ENCODE data around the gene COL8A1. TPM values are rescaled to one million over a fixed set of nuclear protein-coding genes. Genes with fewer than 3 reads are reported as not detected.

The COL8A1 gene
- total and polyA plus RNA-seq, 4 experiments from 2014 or later, result not detected

DNA sequence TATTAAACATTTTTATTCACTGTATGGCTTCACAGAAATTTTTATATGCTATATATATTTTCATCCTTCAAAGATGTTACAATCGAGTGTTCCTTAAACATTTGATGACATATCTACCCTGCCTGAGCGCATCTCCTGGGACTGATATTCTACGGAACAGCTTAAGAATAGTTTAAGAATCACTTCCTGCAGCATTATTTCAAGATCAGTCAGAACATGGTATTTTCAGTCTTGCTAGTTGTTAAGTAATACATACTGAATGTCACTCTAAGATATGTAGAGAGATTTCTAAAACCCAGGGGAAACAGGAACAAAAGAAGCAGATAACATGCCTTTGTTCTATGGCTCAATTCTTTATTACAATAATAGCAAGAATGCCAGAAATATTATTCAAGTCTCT, 8.7 kb downstream of the COL8A1 start:
- H3K9me3 Mint-ChIP-seq, result no peaks in the 10 kb centered on the region
- Histone ChIP-seq H3K9me3 (ENCODE audit: control insufficient read depth in 1 of 2, low read length in 2 of 2) (no peaks in the 10 kb centered on the region), H3K36me3 (ENCODE audit: insufficient read depth, low read length) (no peaks in the 10 kb centered on the region), H3K27me3 (ENCODE audit: insufficient read depth, low read length) (no peaks in the 10 kb centered on the region), H3K27ac (ENCODE audit: low read depth, low read length) (no peak overlapping the region), H3K4me3 (ENCODE audit: low read length in 2 of 2) (no peak overlapping the region), H3K4me1 (ENCODE audit: insufficient read depth, low read length) (no peaks in the 10 kb centered on the region)
- no peaks in the 10 kb centered on the region for H3K36me3 Mint-ChIP-seq
- no peaks in the 10 kb centered on the region for H3K4me1 Mint-ChIP-seq
- H3K27me3 Mint-ChIP-seq, result peaks cover 2 to 4% of the 10 kb centered on the region in 2 donors
- DNase-seq, result no peak
- CTCF ChIA-PET (ENCODE audit: partially characterized antibody), result no interaction called here
- POLR2A ChIA-PET (ENCODE audit: partially characterized antibody), result no interaction called here
- no peak overlapping the region for H3K4me3 Mint-ChIP-seq
- intact Hi-C loops (cut with micrococcal nuclease), result no loop called here
- H3K27ac Mint-ChIP-seq, result no peak overlapping the region

DNA sequence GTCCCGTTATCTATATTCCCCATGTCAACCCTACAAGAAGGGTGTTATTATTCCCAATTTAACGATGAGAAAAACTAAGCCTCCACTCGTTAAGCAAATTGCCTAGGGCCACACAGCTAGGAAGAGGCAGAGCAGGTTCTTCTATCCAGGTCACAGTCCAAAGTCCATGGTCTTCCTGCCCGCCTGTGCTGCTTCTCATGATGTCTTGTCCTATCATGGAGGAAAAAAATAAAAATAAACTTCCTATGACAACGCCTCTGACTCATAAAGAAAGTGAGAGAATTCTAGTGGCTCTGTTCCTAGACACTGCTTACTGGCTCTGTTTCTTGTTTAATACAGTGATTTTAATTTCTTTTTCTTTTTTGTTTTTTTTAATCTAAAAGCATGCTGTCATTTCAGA, 9.7 kb downstream of the COL8A1 start:
- no peak overlapping the region for H3K4me3 ChIP-seq (ENCODE audit: low read length in 2 of 2)
- DNase-seq, result no peak
- H3K27ac ChIP-seq (ENCODE audit: low read depth, low read length), result no peak overlapping the region
- intact Hi-C loops (cut with micrococcal nuclease), result no loop called here
- no peaks in the 10 kb centered on the region for H3K9me3 ChIP-seq (ENCODE audit: control insufficient read depth in 1 of 2, low read length in 2 of 2)
- H3K4me3 Mint-ChIP-seq, result no peak overlapping the region
- ChIA-PET POLR2A (ENCODE audit: partially characterized antibody) (no interaction called here), CTCF (ENCODE audit: partially characterized antibody) (no interaction called here)
- H3K27ac Mint-ChIP-seq, result no peak overlapping the region
- H3K27me3 Mint-ChIP-seq, result peaks cover 2 to 4% of the 10 kb centered on the region in 2 donors
- no peaks in the 10 kb centered on the region for H3K36me3 ChIP-seq (ENCODE audit: insufficient read depth, low read length)
- H3K36me3 Mint-ChIP-seq, result no peaks in the 10 kb centered on the region
- H3K27me3 ChIP-seq (ENCODE audit: insufficient read depth, low read length), result no peaks in the 10 kb centered on the region
- H3K9me3 Mint-ChIP-seq, result no peaks in the 10 kb centered on the region
- H3K4me1 ChIP-seq (ENCODE audit: insufficient read depth, low read length), result no peaks in the 10 kb centered on the region
- H3K4me1 Mint-ChIP-seq, result no peaks in the 10 kb centered on the region

DNA sequence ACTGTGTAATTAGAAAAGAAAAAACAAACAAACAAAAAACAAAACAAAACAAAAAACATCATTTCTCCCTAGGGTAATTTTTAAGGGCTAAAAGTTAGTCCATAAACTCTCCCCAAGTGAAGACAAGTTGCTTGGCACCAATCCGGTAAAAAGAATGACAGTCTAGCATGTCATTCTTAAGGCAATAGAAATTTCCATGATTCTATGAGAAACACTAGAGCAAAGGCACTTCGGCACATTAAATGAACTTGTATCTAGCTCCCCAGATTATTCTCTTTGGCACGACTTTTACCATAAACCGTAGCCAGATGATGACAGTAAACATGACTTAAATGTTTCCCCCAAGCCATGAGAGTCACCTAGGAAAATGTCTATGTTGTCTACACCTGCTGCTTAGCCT, 10.1 kb downstream of the COL8A1 start:
- ChIA-PET CTCF (ENCODE audit: partially characterized antibody) (no interaction called here), POLR2A (ENCODE audit: partially characterized antibody) (no interaction called here)
- Mint-ChIP-seq H3K4me1 (no peaks in the 10 kb centered on the region), H3K27ac (no peak overlapping the region), H3K27me3 (peaks cover 2 to 4% of the 10 kb centered on the region in 2 donors), H3K9me3 (no peaks in the 10 kb centered on the region), H3K4me3 (no peak overlapping the region), H3K36me3 (no peaks in the 10 kb centered on the region)
- DNase-seq, result no peak
- no peaks in the 10 kb centered on the region for H3K4me1 ChIP-seq (ENCODE audit: insufficient read depth, low read length)
- H3K27ac ChIP-seq (ENCODE audit: low read depth, low read length), result no peak overlapping the region
- no peak overlapping the region for H3K4me3 ChIP-seq (ENCODE audit: low read length in 2 of 2)
- no peaks in the 10 kb centered on the region for H3K9me3 ChIP-seq (ENCODE audit: control insufficient read depth in 1 of 2, low read length in 2 of 2)
- H3K27me3 ChIP-seq (ENCODE audit: insufficient read depth, low read length), result no peaks in the 10 kb centered on the region
- intact Hi-C loops (cut with micrococcal nuclease), result no loop called here
- H3K36me3 ChIP-seq (ENCODE audit: insufficient read depth, low read length), result no peaks in the 10 kb centered on the region

DNA sequence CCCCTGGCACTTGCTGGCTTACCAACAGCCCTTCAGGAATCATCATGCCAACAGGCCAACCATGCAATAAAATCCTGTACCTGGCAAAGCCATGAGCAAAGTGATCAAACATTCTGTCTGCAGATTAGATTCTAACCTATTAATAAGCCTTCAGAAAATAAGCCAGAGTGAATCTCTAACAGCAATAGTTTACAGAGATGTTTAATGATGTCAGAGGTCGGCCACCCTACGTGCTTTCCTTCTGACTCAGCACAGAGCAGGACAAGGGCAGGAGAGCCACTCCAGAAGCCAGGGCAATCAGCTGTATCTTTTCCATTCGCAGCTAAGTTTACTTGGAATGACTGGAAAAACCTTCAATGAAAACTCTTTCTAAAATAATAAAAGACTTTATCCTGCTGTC, 13.1 kb downstream of the COL8A1 start:
- Histone ChIP-seq H3K4me1 (ENCODE audit: insufficient read depth, low read length) (no peaks in the 10 kb centered on the region), H3K27me3 (ENCODE audit: insufficient read depth, low read length) (no peaks in the 10 kb centered on the region), H3K4me3 (ENCODE audit: low read length in 2 of 2) (no peak overlapping the region), H3K36me3 (ENCODE audit: insufficient read depth, low read length) (no peaks in the 10 kb centered on the region), H3K27ac (ENCODE audit: low read depth, low read length) (no peak overlapping the region), H3K9me3 (ENCODE audit: control insufficient read depth in 1 of 2, low read length in 2 of 2) (no peaks in the 10 kb centered on the region)
- no peaks in the 10 kb centered on the region for H3K36me3 Mint-ChIP-seq
- no peaks in the 10 kb centered on the region for H3K4me1 Mint-ChIP-seq
- intact Hi-C loops (cut with micrococcal nuclease), result no loop called here
- no peaks in the 10 kb centered on the region for H3K9me3 Mint-ChIP-seq
- ChIA-PET CTCF (ENCODE audit: partially characterized antibody) (no interaction called here), POLR2A (ENCODE audit: partially characterized antibody) (no interaction called here)
- H3K4me3 Mint-ChIP-seq, result no peak overlapping the region
- H3K27ac Mint-ChIP-seq, result no peak overlapping the region
- no peak for DNase-seq
- peaks cover 0 to 4% of the 10 kb centered on the region in 2 donors for H3K27me3 Mint-ChIP-seq

DNA sequence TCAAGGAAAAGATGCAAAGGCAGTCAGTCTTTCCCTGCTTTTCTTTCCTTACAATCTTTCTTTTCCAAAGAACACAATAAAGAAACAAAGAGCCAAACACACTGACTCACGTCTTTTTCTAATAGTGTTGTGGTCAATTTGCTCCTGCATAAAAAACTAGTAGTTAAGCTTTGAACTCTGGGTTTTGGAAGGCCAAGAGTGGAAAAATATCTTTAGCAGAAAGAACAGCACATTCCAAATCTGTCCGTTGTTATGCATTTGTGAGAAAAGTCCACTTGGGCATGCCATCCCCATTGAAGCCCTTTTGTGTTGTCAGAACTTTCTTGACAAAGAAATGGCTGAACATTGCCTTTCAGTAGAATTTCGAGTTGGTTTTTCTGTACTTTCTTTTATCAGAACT, 18.2 kb downstream of the COL8A1 start:
- H3K9me3 ChIP-seq (ENCODE audit: control insufficient read depth in 1 of 2, low read length in 2 of 2), result no peaks in the 10 kb centered on the region
- Mint-ChIP-seq H3K4me3 (no peak overlapping the region), H3K36me3 (no peaks in the 10 kb centered on the region), H3K4me1 (no peaks in the 10 kb centered on the region), H3K27me3 (peaks cover 0 to 1% of the 10 kb centered on the region in 2 donors), H3K9me3 (peaks cover 0 to 2% (median 0%) of the 10 kb centered on the region in 8 donors), H3K27ac (no peak overlapping the region)
- no peaks in the 10 kb centered on the region for H3K36me3 ChIP-seq (ENCODE audit: insufficient read depth, low read length)
- DNase-seq, result no peak
- intact Hi-C loops (cut with micrococcal nuclease), result no loop called here
- H3K4me3 ChIP-seq (ENCODE audit: low read length in 2 of 2), result no peak overlapping the region
- ChIA-PET CTCF (ENCODE audit: partially characterized antibody) (no interaction called here), POLR2A (ENCODE audit: partially characterized antibody) (no interaction called here)
- no peaks in the 10 kb centered on the region for H3K4me1 ChIP-seq (ENCODE audit: insufficient read depth, low read length)
- H3K27ac ChIP-seq (ENCODE audit: low read depth, low read length), result no peak overlapping the region
- H3K27me3 ChIP-seq (ENCODE audit: insufficient read depth, low read length), result no peaks in the 10 kb centered on the region

DNA sequence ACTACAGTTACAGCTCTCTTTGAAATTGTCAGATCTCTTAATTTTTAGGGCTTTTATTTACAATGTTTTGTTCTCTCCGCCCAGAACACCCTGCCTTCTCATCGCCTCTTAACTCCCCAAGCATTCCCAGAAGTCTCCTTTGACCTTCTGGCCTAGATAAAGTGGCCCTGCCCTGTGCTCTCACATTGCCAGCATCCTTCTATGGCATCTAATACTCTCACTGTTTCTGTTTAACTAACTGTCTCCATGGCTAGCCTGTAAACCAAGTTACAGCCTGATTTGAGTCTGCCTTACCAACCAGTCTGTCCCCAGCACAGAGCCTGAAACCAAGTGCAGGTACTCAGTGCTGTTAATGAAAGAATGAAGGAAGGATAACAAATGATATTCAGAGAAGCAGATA, 19.9 kb downstream of the COL8A1 start:
- Mint-ChIP-seq H3K4me3 (no peak overlapping the region), H3K27me3 (peaks cover 0 to 1% of the 10 kb centered on the region in 2 donors), H3K9me3 (peaks cover 0 to 2% (median 0%) of the 10 kb centered on the region in 8 donors), H3K4me1 (no peaks in the 10 kb centered on the region), H3K36me3 (no peaks in the 10 kb centered on the region), H3K27ac (no peak overlapping the region)
- peak in 1 of 5 donors; percentile 27 for DNase-seq
- CTCF ChIA-PET (ENCODE audit: partially characterized antibody), result no interaction called here
- POLR2A ChIA-PET (ENCODE audit: partially characterized antibody), result no interaction called here
- Histone ChIP-seq H3K27me3 (ENCODE audit: insufficient read depth, low read length) (no peaks in the 10 kb centered on the region), H3K36me3 (ENCODE audit: insufficient read depth, low read length) (no peaks in the 10 kb centered on the region), H3K27ac (ENCODE audit: low read depth, low read length) (no peak overlapping the region), H3K4me3 (ENCODE audit: low read length in 2 of 2) (no peak overlapping the region), H3K4me1 (ENCODE audit: insufficient read depth, low read length) (no peaks in the 10 kb centered on the region), H3K9me3 (ENCODE audit: control insufficient read depth in 1 of 2, low read length in 2 of 2) (no peaks in the 10 kb centered on the region)
- intact Hi-C loops (cut with micrococcal nuclease), result no loop called here

DNA sequence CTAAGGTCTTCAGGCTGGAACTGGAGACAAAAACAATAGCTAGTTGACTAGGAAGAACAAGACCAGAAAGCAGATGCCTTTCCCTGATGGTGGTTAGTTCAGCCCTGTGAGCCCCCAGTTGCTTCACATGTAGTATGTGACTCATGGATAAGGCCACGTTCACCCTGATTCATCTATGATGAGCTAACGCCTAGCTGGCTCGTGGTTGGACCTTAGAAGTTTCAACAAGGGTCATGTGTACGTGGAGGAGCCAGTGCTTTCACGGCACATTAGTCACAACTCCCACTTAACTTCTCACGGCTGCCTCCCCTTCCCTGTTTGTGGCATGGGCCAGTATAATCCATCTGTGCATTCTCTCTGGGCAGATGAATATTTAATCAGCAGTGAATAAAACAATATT, 20.6 kb downstream of the COL8A1 start:
- Mint-ChIP-seq H3K27ac (no peak overlapping the region), H3K4me1 (no peaks in the 10 kb centered on the region), H3K9me3 (peaks cover 0 to 2% (median 0%) of the 10 kb centered on the region in 8 donors), H3K27me3 (peaks cover 0 to 1% of the 10 kb centered on the region in 2 donors), H3K4me3 (no peak overlapping the region), H3K36me3 (no peaks in the 10 kb centered on the region)
- H3K4me3 ChIP-seq (ENCODE audit: low read length in 2 of 2), result no peak overlapping the region
- H3K27me3 ChIP-seq (ENCODE audit: insufficient read depth, low read length), result no peaks in the 10 kb centered on the region
- no peak overlapping the region for H3K27ac ChIP-seq (ENCODE audit: low read depth, low read length)
- intact Hi-C loops (cut with micrococcal nuclease), result no loop called here
- no peaks in the 10 kb centered on the region for H3K9me3 ChIP-seq (ENCODE audit: control insufficient read depth in 1 of 2, low read length in 2 of 2)
- ChIA-PET POLR2A (ENCODE audit: partially characterized antibody) (no interaction called here), CTCF (ENCODE audit: partially characterized antibody) (no interaction called here)
- H3K4me1 ChIP-seq (ENCODE audit: insufficient read depth, low read length), result no peaks in the 10 kb centered on the region
- no peak for DNase-seq
- H3K36me3 ChIP-seq (ENCODE audit: insufficient read depth, low read length), result no peaks in the 10 kb centered on the region

DNA sequence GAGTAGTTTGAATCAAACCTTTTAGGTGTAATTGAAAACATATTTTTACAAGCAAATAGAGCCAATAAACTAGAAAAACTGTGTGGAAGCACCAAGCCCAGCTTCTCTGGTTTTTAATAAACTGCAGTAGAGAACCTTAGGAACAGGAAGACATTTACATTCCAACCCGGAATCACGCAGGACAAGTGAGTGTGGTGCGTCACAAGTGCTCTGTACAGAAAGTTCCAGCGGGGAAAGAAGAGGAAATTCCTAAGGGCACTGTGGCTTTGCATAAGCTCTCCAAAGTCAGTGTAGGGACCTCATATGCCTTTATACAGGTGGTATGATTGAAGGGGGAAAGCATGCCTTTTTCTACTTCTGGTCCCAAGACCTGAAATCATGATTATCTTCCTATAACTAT, 21.6 kb downstream of the COL8A1 start:
- Mint-ChIP-seq H3K9me3 (peaks cover 0 to 2% (median 0%) of the 10 kb centered on the region in 8 donors), H3K36me3 (no peaks in the 10 kb centered on the region), H3K27me3 (peaks cover 0 to 2% of the 10 kb centered on the region in 2 donors), H3K4me3 (no peak overlapping the region), H3K27ac (no peak overlapping the region), H3K4me1 (no peaks in the 10 kb centered on the region)
- CTCF ChIA-PET (ENCODE audit: partially characterized antibody), result interaction anchor here (1.4 kb wide), 1 partner anchor 8 kb away, joined by 4 read pairs; no protein-coding TSS in a partner anchor
- Histone ChIP-seq H3K27ac (ENCODE audit: low read depth, low read length) (no peak overlapping the region), H3K4me3 (ENCODE audit: low read length in 2 of 2) (no peak overlapping the region), H3K9me3 (ENCODE audit: control insufficient read depth in 1 of 2, low read length in 2 of 2) (no peaks in the 10 kb centered on the region), H3K36me3 (ENCODE audit: insufficient read depth, low read length) (no peaks in the 10 kb centered on the region), H3K4me1 (ENCODE audit: insufficient read depth, low read length) (no peaks in the 10 kb centered on the region), H3K27me3 (ENCODE audit: insufficient read depth, low read length) (no peaks in the 10 kb centered on the region)
- intact Hi-C loops (cut with micrococcal nuclease), result no loop called here
- DNase-seq, result no peak
- POLR2A ChIA-PET (ENCODE audit: partially characterized antibody), result no interaction called here

Data from CD4-positive, alpha-beta memory T cell (primary cell).